ENCODE data around the gene SLC2A1. TPM values are rescaled to one million over a fixed set of nuclear protein-coding genes. Genes with fewer than 3 reads are reported as not detected.

SLC2A1 gene
- total and polyA plus RNA-seq, 2 of the 13 experiments (the other 11 are each of a cell fraction or from before 2014, with no cell fraction given), result 125 to 423 TPM

DNA sequence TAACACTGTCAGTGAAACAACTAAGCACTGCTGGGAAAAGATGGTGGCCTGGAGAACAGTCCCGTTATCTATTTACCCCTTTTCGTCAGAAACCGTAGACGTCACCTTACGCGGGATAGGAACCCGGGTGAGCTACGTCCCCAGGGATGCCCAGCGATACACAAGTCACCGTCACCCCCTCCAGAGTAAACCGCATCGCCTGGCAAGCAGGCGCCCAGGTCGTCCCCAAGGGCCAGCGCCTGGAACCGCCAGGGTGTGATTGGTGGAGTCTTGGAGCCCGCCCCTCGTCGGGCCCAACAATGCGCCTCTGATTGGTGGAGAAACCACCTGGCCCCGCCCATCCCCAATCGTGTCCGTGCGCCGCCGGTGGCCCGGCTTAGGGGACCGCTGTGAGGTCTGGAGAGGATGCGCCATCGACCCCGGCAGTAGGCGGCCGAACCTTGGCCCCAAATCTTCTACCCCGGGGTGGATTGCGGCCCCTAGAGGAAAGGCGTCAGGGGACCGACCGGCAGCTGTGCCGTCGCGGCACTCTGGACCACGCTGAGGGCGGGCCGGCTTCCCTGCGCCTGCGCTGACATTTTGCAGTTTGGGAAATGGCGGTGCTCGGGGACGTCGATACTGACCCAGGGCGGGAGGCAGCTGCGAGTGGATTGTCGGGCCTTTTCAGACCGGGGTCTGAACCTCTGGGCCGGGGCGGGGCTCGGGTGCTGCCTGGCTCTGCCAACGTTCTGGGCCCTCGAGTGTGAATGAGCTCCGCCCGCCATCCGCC, 34.4 kb downstream of the SLC2A1 start (continued):
- TF ChIP-seq, protein P1, sequence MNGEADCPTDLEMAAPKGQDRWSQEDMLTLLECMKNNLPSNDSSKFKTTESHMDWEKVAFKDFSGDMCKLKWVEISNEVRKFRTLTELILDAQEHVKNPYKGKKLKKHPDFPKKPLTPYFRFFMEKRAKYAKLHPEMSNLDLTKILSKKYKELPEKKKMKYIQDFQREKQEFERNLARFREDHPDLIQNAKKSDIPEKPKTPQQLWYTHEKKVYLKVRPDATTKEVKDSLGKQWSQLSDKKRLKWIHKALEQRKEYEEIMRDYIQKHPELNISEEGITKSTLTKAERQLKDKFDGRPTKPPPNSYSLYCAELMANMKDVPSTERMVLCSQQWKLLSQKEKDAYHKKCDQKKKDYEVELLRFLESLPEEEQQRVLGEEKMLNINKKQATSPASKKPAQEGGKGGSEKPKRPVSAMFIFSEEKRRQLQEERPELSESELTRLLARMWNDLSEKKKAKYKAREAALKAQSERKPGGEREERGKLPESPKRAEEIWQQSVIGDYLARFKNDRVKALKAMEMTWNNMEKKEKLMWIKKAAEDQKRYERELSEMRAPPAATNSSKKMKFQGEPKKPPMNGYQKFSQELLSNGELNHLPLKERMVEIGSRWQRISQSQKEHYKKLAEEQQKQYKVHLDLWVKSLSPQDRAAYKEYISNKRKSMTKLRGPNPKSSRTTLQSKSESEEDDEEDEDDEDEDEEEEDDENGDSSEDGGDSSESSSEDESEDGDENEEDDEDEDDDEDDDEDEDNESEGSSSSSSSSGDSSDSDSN (CRISPR knock-in tag; IDR thresholded peaks at IDR 0.05), result peak; percentile 60; the same call in 1 of the 2 replicates
- peak; percentile 99 for TF ChIP-seq RBM22 (optimal IDR thresholded peaks at IDR 0.05; ENCODE audit: low read length)
- no peak for TF ChIP-seq ADNP (CRISPR knock-in tag; IDR thresholded peaks at IDR 0.05)
- TF ChIP-seq NCOA5 (CRISPR knock-in tag; IDR thresholded peaks at IDR 0.05), result peak; percentile 54; the same call in 1 of the 2 replicates
- TF ChIP-seq ZNF670 (CRISPR knock-in tag; IDR thresholded peaks at IDR 0.05; ENCODE audit: borderline replicate concordance), result peak; percentile 63; the same call in 1 of the 2 replicates
- TF ChIP-seq ZNF777 (CRISPR knock-in tag; IDR thresholded peaks at IDR 0.05), result peak; percentile 89
- TF ChIP-seq SMARCC2 (IDR thresholded peaks at IDR 0.05), result no peak
- TF ChIP-seq GABPB1 (CRISPR knock-in tag; IDR thresholded peaks at IDR 0.05), result peak; percentile 72; the same call in 1 of the 2 replicates
- peak; percentile 47; the same call in 1 of the 2 replicates for TF ChIP-seq MAF1 (CRISPR knock-in tag; IDR thresholded peaks at IDR 0.05; ENCODE audit: borderline replicate concordance)
- TF ChIP-seq SOX13 (IDR thresholded peaks at IDR 0.05), result no peak
- TF ChIP-seq SOX13 (CRISPR knock-in tag; conservative IDR thresholded peaks at IDR 0.05 in 1 of 2, IDR thresholded peaks at IDR 0.05 in 1 of 2), result 0 out of 4 replicates have a peak, but pooled peaks of 1 of the 2 experiments have one; percentile 14
- TF ChIP-seq, protein P2, sequence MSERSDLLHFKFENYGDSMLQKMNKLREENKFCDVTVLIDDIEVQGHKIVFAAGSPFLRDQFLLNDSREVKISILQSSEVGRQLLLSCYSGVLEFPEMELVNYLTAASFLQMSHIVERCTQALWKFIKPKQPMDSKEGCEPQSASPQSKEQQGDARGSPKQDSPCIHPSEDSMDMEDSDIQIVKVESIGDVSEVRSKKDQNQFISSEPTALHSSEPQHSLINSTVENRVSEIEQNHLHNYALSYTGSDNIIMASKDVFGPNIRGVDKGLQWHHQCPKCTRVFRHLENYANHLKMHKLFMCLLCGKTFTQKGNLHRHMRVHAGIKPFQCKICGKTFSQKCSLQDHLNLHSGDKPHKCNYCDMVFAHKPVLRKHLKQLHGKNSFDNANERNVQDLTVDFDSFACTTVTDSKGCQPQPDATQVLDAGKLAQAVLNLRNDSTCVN (CRISPR knock-in tag; IDR thresholded peaks at IDR 0.05; ENCODE audit: borderline replicate concordance), result 0 out of 2 replicates have a peak, but pooled peaks have one; percentile 43
- TF ChIP-seq, protein P3, sequence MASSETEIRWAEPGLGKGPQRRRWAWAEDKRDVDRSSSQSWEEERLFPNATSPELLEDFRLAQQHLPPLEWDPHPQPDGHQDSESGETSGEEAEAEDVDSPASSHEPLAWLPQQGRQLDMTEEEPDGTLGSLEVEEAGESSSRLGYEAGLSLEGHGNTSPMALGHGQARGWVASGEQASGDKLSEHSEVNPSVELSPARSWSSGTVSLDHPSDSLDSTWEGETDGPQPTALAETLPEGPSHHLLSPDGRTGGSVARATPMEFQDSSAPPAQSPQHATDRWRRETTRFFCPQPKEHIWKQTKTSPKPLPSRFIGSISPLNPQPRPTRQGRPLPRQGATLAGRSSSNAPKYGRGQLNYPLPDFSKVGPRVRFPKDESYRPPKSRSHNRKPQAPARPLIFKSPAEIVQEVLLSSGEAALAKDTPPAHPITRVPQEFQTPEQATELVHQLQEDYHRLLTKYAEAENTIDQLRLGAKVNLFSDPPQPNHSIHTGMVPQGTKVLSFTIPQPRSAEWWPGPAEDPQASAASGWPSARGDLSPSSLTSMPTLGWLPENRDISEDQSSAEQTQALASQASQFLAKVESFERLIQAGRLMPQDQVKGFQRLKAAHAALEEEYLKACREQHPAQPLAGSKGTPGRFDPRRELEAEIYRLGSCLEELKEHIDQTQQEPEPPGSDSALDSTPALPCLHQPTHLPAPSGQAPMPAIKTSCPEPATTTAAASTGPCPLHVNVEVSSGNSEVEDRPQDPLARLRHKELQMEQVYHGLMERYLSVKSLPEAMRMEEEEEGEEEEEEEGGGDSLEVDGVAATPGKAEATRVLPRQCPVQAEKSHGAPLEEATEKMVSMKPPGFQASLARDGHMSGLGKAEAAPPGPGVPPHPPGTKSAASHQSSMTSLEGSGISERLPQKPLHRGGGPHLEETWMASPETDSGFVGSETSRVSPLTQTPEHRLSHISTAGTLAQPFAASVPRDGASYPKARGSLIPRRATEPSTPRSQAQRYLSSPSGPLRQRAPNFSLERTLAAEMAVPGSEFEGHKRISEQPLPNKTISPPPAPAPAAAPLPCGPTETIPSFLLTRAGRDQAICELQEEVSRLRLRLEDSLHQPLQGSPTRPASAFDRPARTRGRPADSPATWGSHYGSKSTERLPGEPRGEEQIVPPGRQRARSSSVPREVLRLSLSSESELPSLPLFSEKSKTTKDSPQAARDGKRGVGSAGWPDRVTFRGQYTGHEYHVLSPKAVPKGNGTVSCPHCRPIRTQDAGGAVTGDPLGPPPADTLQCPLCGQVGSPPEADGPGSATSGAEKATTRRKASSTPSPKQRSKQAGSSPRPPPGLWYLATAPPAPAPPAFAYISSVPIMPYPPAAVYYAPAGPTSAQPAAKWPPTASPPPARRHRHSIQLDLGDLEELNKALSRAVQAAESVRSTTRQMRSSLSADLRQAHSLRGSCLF (CRISPR knock-in tag; IDR thresholded peaks at IDR 0.05; ENCODE audit: borderline replicate concordance), result no peak
- no peak for TF ChIP-seq WIZ (CRISPR knock-in tag; IDR thresholded peaks at IDR 0.05)
- TF ChIP-seq, protein P4, sequence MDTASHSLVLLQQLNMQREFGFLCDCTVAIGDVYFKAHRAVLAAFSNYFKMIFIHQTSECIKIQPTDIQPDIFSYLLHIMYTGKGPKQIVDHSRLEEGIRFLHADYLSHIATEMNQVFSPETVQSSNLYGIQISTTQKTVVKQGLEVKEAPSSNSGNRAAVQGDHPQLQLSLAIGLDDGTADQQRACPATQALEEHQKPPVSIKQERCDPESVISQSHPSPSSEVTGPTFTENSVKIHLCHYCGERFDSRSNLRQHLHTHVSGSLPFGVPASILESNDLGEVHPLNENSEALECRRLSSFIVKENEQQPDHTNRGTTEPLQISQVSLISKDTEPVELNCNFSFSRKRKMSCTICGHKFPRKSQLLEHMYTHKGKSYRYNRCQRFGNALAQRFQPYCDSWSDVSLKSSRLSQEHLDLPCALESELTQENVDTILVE (CRISPR knock-in tag; IDR thresholded peaks at IDR 0.05), result 0 out of 2 replicates have a peak, but pooled peaks have one; percentile 7
